ENCODE results near the gene PTPRA.

- no peak for TF ChIP-seq POLR2A (IDR thresholded peaks at IDR 0.05; ENCODE audit: extremely low read depth, insufficient read length)
- no peak for TF ChIP-seq CTCF (IDR thresholded peaks at IDR 0.05; ENCODE audit: low read depth, low read length)
These were observed 8.7 kb upstream of the PTPRA start for GRCh38 chr20:2864626-2865025.
